ENCODE data around the gene UNC79. TPM values are rescaled to one million over a fixed set of nuclear protein-coding genes. Genes with fewer than 3 reads are reported as not detected.

UNC79 gene
- total RNA-seq, 1 experiment from 2014 or later = not detected

- CTCF ChIA-PET = no interaction called here
- peaks cover 6% of the 10 kb centered on the region; the same call in 1 of the 2 replicates for H3K9me3 ChIP-seq (ENCODE audit: low read length)
These were observed 232.6 kb downstream of the UNC79 start for GRCh38 chr14:93663317-93663716.

GRCh38 chr14:93665169-93665568, 234.4 kb downstream of the UNC79 start:
- H3K4me2 ChIP-seq (ENCODE audit: low read length) = no peak overlapping the region
- no peak overlapping the region for H3K9ac ChIP-seq (ENCODE audit: low read length)
- BruUV-seq (replicated peaks) = no TSS peak
- intact Hi-C loops (cut with micrococcal nuclease) = no loop called here
- CTCF ChIA-PET = no interaction called here
- ATAC-seq = no peak
- no peak overlapping the region for H3K4me3 ChIP-seq (ENCODE audit: low read length)
- TF ChIP-seq EZH2 (IDR thresholded peaks at IDR 0.05; ENCODE audit: low read length, unreplicated experiment) = no peak
- no peak for TF ChIP-seq EZH2phosphoT487 (IDR thresholded peaks at IDR 0.05; ENCODE audit: borderline replicate concordance, low read length)
- POLR2A ChIA-PET (ENCODE audit: unreplicated experiment) = no interaction called here
- no peaks in the 10 kb centered on the region for H3K79me2 ChIP-seq (ENCODE audit: low read length)
- peaks cover 13% of the 10 kb centered on the region for H3K27me3 ChIP-seq (ENCODE audit: low read length)
- no peaks in the 10 kb centered on the region for H3F3A ChIP-seq (ENCODE audit: low read length, unreplicated experiment)
- no peaks in the 10 kb centered on the region for H4K20me1 ChIP-seq (ENCODE audit: low read length)
- H3K9me3 ChIP-seq (ENCODE audit: low read length) = peaks cover 6% of the 10 kb centered on the region; the same call in 1 of the 2 replicates
- no peak overlapping the region for H2AFZ ChIP-seq (ENCODE audit: low read length)
- H3K9me2 ChIP-seq (replicated peaks; ENCODE audit: low read length) = no peaks in the 10 kb centered on the region
- no peak for DNase-seq
- H3K4me1 ChIP-seq (ENCODE audit: insufficient read depth, low read length) = no peaks in the 10 kb centered on the region
- no peaks in the 10 kb centered on the region for H3K36me3 ChIP-seq (ENCODE audit: low read depth, low read length)
- no peak overlapping the region for H3K27ac ChIP-seq (ENCODE audit: low read length)

More at GRCh38 chr14:93663317-93663716, 232.6 kb downstream of the UNC79 start:
- Histone ChIP-seq H3K9me2 (replicated peaks; ENCODE audit: low read length) (no peaks in the 10 kb centered on the region), H3K79me2 (ENCODE audit: low read length) (no peaks in the 10 kb centered on the region), H3K9ac (ENCODE audit: low read length) (no peak overlapping the region), H2AFZ (ENCODE audit: low read length) (no peak overlapping the region), H3K27ac (ENCODE audit: low read length) (no peak overlapping the region), H4K20me1 (ENCODE audit: low read length) (no peaks in the 10 kb centered on the region), H3K4me2 (ENCODE audit: low read length) (no peak overlapping the region), H3K27me3 (ENCODE audit: low read length) (peaks cover 8% of the 10 kb centered on the region), H3F3A (ENCODE audit: low read length, unreplicated experiment) (no peaks in the 10 kb centered on the region), H3K4me1 (ENCODE audit: insufficient read depth, low read length) (no peaks in the 10 kb centered on the region), H3K36me3 (ENCODE audit: low read depth, low read length) (no peaks in the 10 kb centered on the region), H3K4me3 (ENCODE audit: low read length) (no peak overlapping the region)
- TF ChIP-seq CTCF (conservative IDR thresholded peaks at IDR 0.05; ENCODE audit: low read depth, low read length) (no peak), EZH2phosphoT487 (IDR thresholded peaks at IDR 0.05; ENCODE audit: borderline replicate concordance, low read length) (no peak), EZH2 (IDR thresholded peaks at IDR 0.05; ENCODE audit: low read length, unreplicated experiment) (no peak)
- ATAC-seq (no peak), DNase-seq (no peak)
- BruUV-seq (replicated peaks) = no TSS peak
- POLR2A ChIA-PET (ENCODE audit: unreplicated experiment) = no interaction called here
- intact Hi-C loops (cut with micrococcal nuclease) = no loop called here

DNA sequence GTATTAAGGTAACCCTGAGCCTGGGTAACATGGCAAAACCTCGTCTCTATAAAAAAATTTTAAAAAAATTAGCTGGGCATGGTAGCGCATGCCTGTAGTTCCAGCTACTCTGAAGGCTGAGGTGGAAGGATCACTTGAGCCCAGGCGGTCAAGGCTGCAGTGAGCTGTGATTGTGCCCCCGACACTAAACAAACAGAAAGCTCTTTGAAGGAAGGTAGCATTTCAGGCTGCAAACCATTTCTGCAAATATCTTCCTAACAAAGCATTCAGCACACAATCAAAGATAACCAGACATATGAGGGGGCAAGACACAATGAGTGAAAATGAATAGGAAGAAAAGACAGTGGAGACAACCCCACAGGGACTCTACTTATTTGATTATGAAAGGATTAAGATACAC, 238.9 kb downstream of the UNC79 start:
- H3K4me3 ChIP-seq (ENCODE audit: low read length) = no peak overlapping the region
- H3K79me2 ChIP-seq (ENCODE audit: low read length) = no peaks in the 10 kb centered on the region
- no peaks in the 10 kb centered on the region for H4K20me1 ChIP-seq (ENCODE audit: low read length)
- H3K4me1 ChIP-seq (ENCODE audit: insufficient read depth, low read length) = no peaks in the 10 kb centered on the region
- no peak for DNase-seq
- H3K27me3 ChIP-seq (ENCODE audit: low read length) = peaks cover 17% of the 10 kb centered on the region
- CTCF ChIA-PET = no interaction called here
- no peak for ATAC-seq
- H3F3A ChIP-seq (ENCODE audit: low read length, unreplicated experiment) = no peaks in the 10 kb centered on the region
- H2AFZ ChIP-seq (ENCODE audit: low read length) = no peak overlapping the region
- no peak overlapping the region for H3K27ac ChIP-seq (ENCODE audit: low read length)
- intact Hi-C loops (cut with micrococcal nuclease) = no loop called here
- BruUV-seq (replicated peaks) = no TSS peak
- no peak overlapping the region for H3K9ac ChIP-seq (ENCODE audit: low read length)
- TF ChIP-seq EZH2 (IDR thresholded peaks at IDR 0.05; ENCODE audit: low read length, unreplicated experiment) = no peak
- H3K36me3 ChIP-seq (ENCODE audit: low read depth, low read length) = no peaks in the 10 kb centered on the region
- POLR2A ChIA-PET (ENCODE audit: unreplicated experiment) = no interaction called here
- H3K9me2 ChIP-seq (replicated peaks; ENCODE audit: low read length) = no peaks in the 10 kb centered on the region
- H3K4me2 ChIP-seq (ENCODE audit: low read length) = no peak overlapping the region
- peaks cover 6% of the 10 kb centered on the region; the same call in 1 of the 2 replicates for H3K9me3 ChIP-seq (ENCODE audit: low read length)

- H4K20me1 ChIP-seq (ENCODE audit: low read length) = no peaks in the 10 kb centered on the region
- no peaks in the 10 kb centered on the region for H3K4me1 ChIP-seq (ENCODE audit: insufficient read depth, low read length)
- H3K9me2 ChIP-seq (replicated peaks; ENCODE audit: low read length) = no peaks in the 10 kb centered on the region
- no TSS peak for BruUV-seq (replicated peaks)
- intact Hi-C loops (cut with micrococcal nuclease) = no loop called here
- POLR2A ChIA-PET (ENCODE audit: unreplicated experiment) = no interaction called here
- H3K4me2 ChIP-seq (ENCODE audit: low read length) = no peak overlapping the region
- no peak overlapping the region for H3K27ac ChIP-seq (ENCODE audit: low read length)
- H3F3A ChIP-seq (ENCODE audit: low read length, unreplicated experiment) = no peaks in the 10 kb centered on the region
- TF ChIP-seq CTCF (conservative IDR thresholded peaks at IDR 0.05; ENCODE audit: low read depth, low read length) (no peak), EZH2phosphoT487 (IDR thresholded peaks at IDR 0.05; ENCODE audit: borderline replicate concordance, low read length) (no peak), EZH2 (IDR thresholded peaks at IDR 0.05; ENCODE audit: low read length, unreplicated experiment) (no peak)
- H3K9ac ChIP-seq (ENCODE audit: low read length) = no peak overlapping the region
- no peak overlapping the region for H2AFZ ChIP-seq (ENCODE audit: low read length)
- no peak for ATAC-seq
- H3K4me3 ChIP-seq (ENCODE audit: low read length) = no peak overlapping the region
- H3K27me3 ChIP-seq (ENCODE audit: low read length) = peaks cover 28% of the 10 kb centered on the region
- CTCF ChIA-PET = no interaction called here
- DNase-seq = no peak
- H3K79me2 ChIP-seq (ENCODE audit: low read length) = no peaks in the 10 kb centered on the region
- H3K9me3 ChIP-seq (ENCODE audit: low read length) = no peaks in the 10 kb centered on the region
- no peaks in the 10 kb centered on the region for H3K36me3 ChIP-seq (ENCODE audit: low read depth, low read length)
These were observed 243.6 kb downstream of the UNC79 start for GRCh38 chr14:93674343-93674742.

All from PC-3 (cell line).